Measurements from ENCODE around the gene DLGAP1. TPM values are rescaled to one million over a fixed set of nuclear protein-coding genes. Genes with fewer than 3 reads are reported as not detected.

Gene DLGAP1
- total and polyA plus RNA-seq, 2 experiments from 2014 or later, result 0.13 to 0.22 TPM

GRCh38 chr18:3722649-3723433, 732.3 kb downstream of the DLGAP1 start:
- 35 to 41% methylated on average over 5 of the region's 5 CpGs for WGBS, 2 experiments (ENCODE audit: low coverage in 1 of 2, low lambda C conversion rate in 2 of 2, missing lambda C conversion rate in 2 of 2)
- Histone ChIP-seq H2AFZ (no peak overlapping the region), H3K4me1 (ENCODE audit: insufficient read depth) (no peaks in the 10 kb centered on the region), H3K79me2 (ENCODE audit: insufficient read depth) (no peaks in the 10 kb centered on the region), H3K9ac (no peak overlapping the region), H3K4me3 (no peak overlapping the region), H3K36me3 (ENCODE audit: low read depth) (no peaks in the 10 kb centered on the region), H3K4me2 (ENCODE audit: unreplicated experiment) (no peak overlapping the region), H3K27ac (no peak overlapping the region), H3F3A (ENCODE audit: insufficient read depth) (no peaks in the 10 kb centered on the region), H3K27me3 (replicated peaks; ENCODE audit: insufficient read depth) (peaks cover 7% of the 10 kb centered on the region; the same call in 1 of the 2 replicates), H4K20me1 (ENCODE audit: insufficient read depth) (no peaks in the 10 kb centered on the region), H3K9me2 (ENCODE audit: insufficient read depth) (no peaks in the 10 kb centered on the region), H3K9me3 (ENCODE audit: low read depth) (no peaks in the 10 kb centered on the region)
- TF ChIP-seq EZH2 (IDR thresholded peaks at IDR 0.05; ENCODE audit: insufficient read depth, poor library complexity, severe bottlenecking) (no peak), EZH2phosphoT487 (IDR thresholded peaks at IDR 0.05; ENCODE audit: insufficient read depth, low read depth) (no peak)
- in situ Hi-C loops (cut with MboI), result no loop called here
- DNase-seq, result no peak

- Histone ChIP-seq H3K4me3 (no peak overlapping the region), H4K20me1 (ENCODE audit: insufficient read depth) (no peaks in the 10 kb centered on the region), H3K9me3 (ENCODE audit: low read depth) (no peaks in the 10 kb centered on the region), H3K27ac (no peak overlapping the region), H3F3A (ENCODE audit: insufficient read depth) (no peaks in the 10 kb centered on the region), H3K4me2 (ENCODE audit: unreplicated experiment) (no peak overlapping the region), H3K9me2 (ENCODE audit: insufficient read depth) (no peaks in the 10 kb centered on the region), H3K9ac (no peak overlapping the region), H3K36me3 (ENCODE audit: low read depth) (no peaks in the 10 kb centered on the region), H3K4me1 (ENCODE audit: insufficient read depth) (no peaks in the 10 kb centered on the region), H3K27me3 (replicated peaks; ENCODE audit: insufficient read depth) (peaks cover 12% of the 10 kb centered on the region; the same call in 1 of the 2 replicates), H2AFZ (no peak overlapping the region), H3K79me2 (ENCODE audit: insufficient read depth) (no peaks in the 10 kb centered on the region)
- 47 to 49% methylated on average over 7 of the region's 7 CpGs for WGBS, 2 experiments (ENCODE audit: low coverage in 1 of 2, low lambda C conversion rate in 2 of 2, missing lambda C conversion rate in 2 of 2)
- in situ Hi-C loops (cut with MboI), result no loop called here
- DNase-seq, result no peak
- TF ChIP-seq EZH2phosphoT487 (IDR thresholded peaks at IDR 0.05; ENCODE audit: insufficient read depth, low read depth) (no peak), EZH2 (IDR thresholded peaks at IDR 0.05; ENCODE audit: insufficient read depth, poor library complexity, severe bottlenecking) (no peak)
These were observed 733.1 kb downstream of the DLGAP1 start for GRCh38 chr18:3721771-3722648.

DNA sequence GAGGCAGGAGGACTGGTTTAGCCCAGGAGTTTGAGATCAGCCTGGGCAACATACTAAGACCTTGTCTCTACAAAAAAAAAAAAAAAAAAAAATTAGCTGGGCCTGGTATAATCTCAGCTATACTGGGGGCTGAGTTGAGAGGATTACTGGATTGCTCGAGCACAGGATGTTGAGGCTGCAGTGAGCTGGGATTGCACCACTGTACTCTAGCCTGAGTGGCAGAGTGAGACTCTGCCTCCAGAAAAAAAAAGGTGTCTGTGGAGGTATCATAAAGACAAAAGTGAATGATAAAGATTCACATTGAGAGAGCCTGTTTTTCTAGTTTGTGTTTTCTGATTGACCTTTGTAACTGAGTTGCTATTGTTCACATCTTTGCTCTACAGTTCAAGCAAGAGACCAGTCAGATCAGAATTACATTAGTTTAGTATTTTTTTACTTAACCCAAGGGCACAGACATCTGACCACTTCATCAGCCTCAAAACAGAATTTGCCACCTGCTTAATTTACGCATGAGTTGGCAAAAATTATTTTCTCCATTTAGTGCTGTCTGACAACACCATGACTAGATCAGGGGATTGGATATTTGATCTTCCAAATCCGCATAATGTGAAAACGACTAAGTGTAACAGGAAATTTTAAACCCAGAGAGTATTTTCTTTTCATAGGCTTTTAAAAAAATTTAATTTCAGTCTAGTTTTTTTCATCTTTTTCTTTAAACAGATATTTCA, 734.1 kb downstream of the DLGAP1 start:
- no peaks in the 10 kb centered on the region for H3F3A ChIP-seq (ENCODE audit: insufficient read depth)
- no peak overlapping the region for H3K27ac ChIP-seq
- no peaks in the 10 kb centered on the region for H4K20me1 ChIP-seq (ENCODE audit: insufficient read depth)
- TF ChIP-seq EZH2phosphoT487 (IDR thresholded peaks at IDR 0.05; ENCODE audit: insufficient read depth, low read depth), result no peak
- TF ChIP-seq EZH2 (IDR thresholded peaks at IDR 0.05; ENCODE audit: insufficient read depth, poor library complexity, severe bottlenecking), result no peak
- 76 to 77% methylated on average over 4 of the region's 4 CpGs for WGBS, 2 experiments (ENCODE audit: low coverage in 1 of 2, low lambda C conversion rate in 2 of 2, missing lambda C conversion rate in 2 of 2)
- peaks cover 10% of the 10 kb centered on the region; the same call in 1 of the 2 replicates for H3K27me3 ChIP-seq (replicated peaks; ENCODE audit: insufficient read depth)
- in situ Hi-C loops (cut with MboI), result no loop called here
- no peaks in the 10 kb centered on the region for H3K4me1 ChIP-seq (ENCODE audit: insufficient read depth)
- no peak for DNase-seq
- no peak overlapping the region for H3K9ac ChIP-seq
- no peaks in the 10 kb centered on the region for H3K9me2 ChIP-seq (ENCODE audit: insufficient read depth)
- H3K79me2 ChIP-seq (ENCODE audit: insufficient read depth), result no peaks in the 10 kb centered on the region
- H3K9me3 ChIP-seq (ENCODE audit: low read depth), result no peaks in the 10 kb centered on the region
- no peak overlapping the region for H3K4me3 ChIP-seq
- H3K4me2 ChIP-seq (ENCODE audit: unreplicated experiment), result no peak overlapping the region
- no peak overlapping the region for H2AFZ ChIP-seq
- no peaks in the 10 kb centered on the region for H3K36me3 ChIP-seq (ENCODE audit: low read depth)

DNA sequence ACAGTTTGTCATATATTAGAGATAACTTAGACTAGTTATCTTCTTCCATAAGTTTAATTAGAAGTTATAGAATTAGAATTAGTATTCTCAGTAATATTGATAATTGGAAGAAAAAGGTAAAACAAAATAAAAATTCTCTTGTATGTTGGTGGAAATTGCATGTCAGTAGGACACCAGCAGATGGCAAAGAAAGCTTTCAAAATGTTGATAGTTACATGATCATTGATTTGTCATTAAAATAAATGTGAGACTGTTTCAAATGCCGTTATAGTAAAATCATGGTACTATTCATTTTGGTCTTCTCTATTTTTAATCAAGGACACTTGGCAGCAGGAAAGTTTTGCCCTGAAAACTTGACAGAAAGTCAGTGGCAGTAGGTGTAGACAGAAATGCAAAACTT, 734.9 kb downstream of the DLGAP1 start:
- H3K27me3 ChIP-seq (replicated peaks; ENCODE audit: insufficient read depth), result peaks cover 19% of the 10 kb centered on the region; the same call in 1 of the 2 replicates
- no peak overlapping the region for H2AFZ ChIP-seq
- H4K20me1 ChIP-seq (ENCODE audit: insufficient read depth), result no peaks in the 10 kb centered on the region
- no peak overlapping the region for H3K4me2 ChIP-seq (ENCODE audit: unreplicated experiment)
- in situ Hi-C loops (cut with MboI), result no loop called here
- no peaks in the 10 kb centered on the region for H3K4me1 ChIP-seq (ENCODE audit: insufficient read depth)
- 95 to 98% methylated on average over 1 of the region's 1 CpG for WGBS, 2 experiments (ENCODE audit: low coverage in 1 of 2, low lambda C conversion rate in 2 of 2, missing lambda C conversion rate in 2 of 2)
- H3F3A ChIP-seq (ENCODE audit: insufficient read depth), result no peaks in the 10 kb centered on the region
- H3K9ac ChIP-seq, result no peak overlapping the region
- DNase-seq, result no peak
- no peaks in the 10 kb centered on the region for H3K79me2 ChIP-seq (ENCODE audit: insufficient read depth)
- H3K27ac ChIP-seq, result no peak overlapping the region
- no peaks in the 10 kb centered on the region for H3K36me3 ChIP-seq (ENCODE audit: low read depth)
- H3K4me3 ChIP-seq, result no peak overlapping the region
- no peaks in the 10 kb centered on the region for H3K9me3 ChIP-seq (ENCODE audit: low read depth)
- H3K9me2 ChIP-seq (ENCODE audit: insufficient read depth), result no peaks in the 10 kb centered on the region
- no peak for TF ChIP-seq EZH2phosphoT487 (IDR thresholded peaks at IDR 0.05; ENCODE audit: insufficient read depth, low read depth)
- no peak for TF ChIP-seq EZH2 (IDR thresholded peaks at IDR 0.05; ENCODE audit: insufficient read depth, poor library complexity, severe bottlenecking)
